ENCODE measurements around the gene SGO2.
"Not testable (repeated sequence)": the region's sequence is repeated elsewhere in the genome, so short reads cannot be mapped to it uniquely, and the experiment has no call there.

Gene SGO2

GRCh38 chr2:200625958-200626363 is 100.0 kb downstream of the SGO2 start:
- Histone ChIP-seq H3K4ac (ENCODE audit: low read depth, low read length) (no peak overlapping the region), H3K79me2 (ENCODE audit: control insufficient read depth, insufficient read depth, low read length, poor library complexity) (no peaks in the 10 kb centered on the region), H3K18ac (ENCODE audit: low read length) (no peak overlapping the region), H3K36me3 (ENCODE audit: control insufficient read depth in 1 of 2, insufficient read depth in 2 of 2, low read length in 2 of 2) (no peaks in the 10 kb centered on the region), H3K4me1 (ENCODE audit: control insufficient read depth in 1 of 2, insufficient read depth in 2 of 2, low read length in 2 of 2) (peaks cover 2 to 7% of the 10 kb centered on the region in 2 experiments), H2AK5ac (ENCODE audit: low read length) (no peak overlapping the region), H4K8ac (ENCODE audit: low read depth, low read length) (no peak overlapping the region), H3K9me3 (ENCODE audit: insufficient read depth, low read depth, low read length) (no peaks in the 10 kb centered on the region), H3K4me3 (ENCODE audit: low read depth, low read length) (no peak overlapping the region), H2BK5ac (ENCODE audit: low read depth, low read length, poor library complexity) (no peak overlapping the region), H3K23ac (ENCODE audit: low read length) (no peak overlapping the region), H3K4me2 (ENCODE audit: low read length) (no peak overlapping the region), H2AFZ (ENCODE audit: insufficient read depth, low read length, poor library complexity) (no peak overlapping the region), H2BK12ac (ENCODE audit: low read length) (no peak overlapping the region), H4K91ac (ENCODE audit: low read depth, low read length) (no peak overlapping the region), H3K79me1 (ENCODE audit: low read length) (no peaks in the 10 kb centered on the region), H3K27me3 (ENCODE audit: insufficient read depth, low read length) (no peaks in the 10 kb centered on the region), H4K12ac (ENCODE audit: low read depth, low read length) (no peak overlapping the region), H3K27ac (ENCODE audit: low read depth, low read length) (no peak overlapping the region), H3K14ac (ENCODE audit: low read length) (no peak overlapping the region), H2BK120ac (ENCODE audit: insufficient read depth, low read length, poor library complexity) (no peak overlapping the region), H3K9ac (ENCODE audit: low read length) (no peak overlapping the region)
- DNase-seq = no peak
- WGBS (ENCODE audit: extremely low coverage, insufficient coverage, insufficient read length) = no CpG with 5 or more reads among the region's 2 CpGs

DNA sequence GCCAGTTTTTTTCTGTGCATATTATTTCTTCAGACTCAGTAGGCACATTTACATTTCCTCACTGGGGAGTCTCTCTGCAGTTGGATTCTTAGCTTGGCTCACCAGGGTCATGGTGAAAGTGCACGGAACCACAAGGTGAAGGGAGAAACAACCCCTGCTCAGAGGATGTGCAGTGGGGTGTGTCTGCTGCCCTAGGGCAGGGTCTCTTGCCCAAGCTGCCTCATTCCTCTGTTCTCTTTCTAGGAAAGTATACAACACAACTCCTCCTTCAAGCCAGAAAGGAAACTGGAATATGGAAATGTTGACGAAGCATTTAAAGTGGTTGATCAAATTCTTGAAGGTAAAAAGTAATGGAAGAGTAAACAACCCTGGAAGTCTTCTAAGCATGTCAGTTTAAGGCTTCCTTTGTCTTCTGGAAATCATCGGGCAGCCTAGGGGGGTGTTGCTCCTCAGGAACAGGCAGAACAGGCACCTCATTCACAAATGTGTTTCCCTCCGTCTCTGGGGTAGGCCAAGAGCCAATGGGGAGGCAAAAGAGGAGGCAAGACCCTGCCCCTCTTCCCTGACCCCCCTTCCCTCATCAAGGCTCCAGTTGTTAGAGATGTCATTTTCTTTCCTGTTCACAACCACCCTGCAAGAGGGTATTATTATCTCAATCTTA is 101.2 kb downstream of the SGO2 start:
- Histone ChIP-seq H4K91ac (ENCODE audit: low read depth, low read length) (no peak overlapping the region), H3K4me2 (ENCODE audit: low read length) (no peak overlapping the region), H4K12ac (ENCODE audit: low read depth, low read length) (no peak overlapping the region), H3K79me1 (ENCODE audit: low read length) (no peaks in the 10 kb centered on the region), H3K4me1 (ENCODE audit: control insufficient read depth in 1 of 2, insufficient read depth in 2 of 2, low read length in 2 of 2) (peaks cover 2 to 7% of the 10 kb centered on the region in 2 experiments), H3K4ac (ENCODE audit: low read depth, low read length) (no peak overlapping the region), H3K9ac (ENCODE audit: low read length) (no peak overlapping the region), H2BK120ac (ENCODE audit: insufficient read depth, low read length, poor library complexity) (no peak overlapping the region), H3K27me3 (ENCODE audit: insufficient read depth, low read length) (no peaks in the 10 kb centered on the region), H2BK12ac (ENCODE audit: low read length) (no peak overlapping the region), H2AK5ac (ENCODE audit: low read length) (no peak overlapping the region), H3K79me2 (ENCODE audit: control insufficient read depth, insufficient read depth, low read length, poor library complexity) (no peaks in the 10 kb centered on the region), H3K36me3 (ENCODE audit: control insufficient read depth in 1 of 2, insufficient read depth in 2 of 2, low read length in 2 of 2) (no peaks in the 10 kb centered on the region), H3K14ac (ENCODE audit: low read length) (no peak overlapping the region), H3K9me3 (ENCODE audit: insufficient read depth, low read depth, low read length) (no peaks in the 10 kb centered on the region), H3K23ac (ENCODE audit: low read length) (no peak overlapping the region), H3K18ac (ENCODE audit: low read length) (no peak overlapping the region), H2BK5ac (ENCODE audit: low read depth, low read length, poor library complexity) (no peak overlapping the region), H2AFZ (ENCODE audit: insufficient read depth, low read length, poor library complexity) (no peak overlapping the region), H4K8ac (ENCODE audit: low read depth, low read length) (no peak overlapping the region), H3K4me3 (ENCODE audit: low read depth, low read length) (no peak overlapping the region), H3K27ac (ENCODE audit: low read depth, low read length) (no peak overlapping the region)
- WGBS (ENCODE audit: extremely low coverage, insufficient coverage, insufficient read length) = no CpG with 5 or more reads among the region's 4 CpGs
- no peak for DNase-seq

GRCh38 chr2:200628461-200628860 is 102.5 kb downstream of the SGO2 start:
- not testable (repeated sequence) for H3K4me3 ChIP-seq (ENCODE audit: low read depth, low read length); H2AK5ac ChIP-seq (ENCODE audit: low read length); H3K9ac ChIP-seq (ENCODE audit: low read length); H3K4me2 ChIP-seq (ENCODE audit: low read length); H3K79me1 ChIP-seq (ENCODE audit: low read length); H3K18ac ChIP-seq (ENCODE audit: low read length); H2BK5ac ChIP-seq (ENCODE audit: low read depth, low read length, poor library complexity); H2BK12ac ChIP-seq (ENCODE audit: low read length); H4K8ac ChIP-seq (ENCODE audit: low read depth, low read length); H3K4ac ChIP-seq (ENCODE audit: low read depth, low read length); H3K36me3 ChIP-seq (ENCODE audit: control insufficient read depth in 1 of 2, insufficient read depth in 2 of 2, low read length in 2 of 2); H4K12ac ChIP-seq (ENCODE audit: low read depth, low read length); H4K91ac ChIP-seq (ENCODE audit: low read depth, low read length); H3K4me1 ChIP-seq (ENCODE audit: control insufficient read depth in 1 of 2, insufficient read depth in 2 of 2, low read length in 2 of 2); H2BK120ac ChIP-seq (ENCODE audit: insufficient read depth, low read length, poor library complexity); H3K9me3 ChIP-seq (ENCODE audit: insufficient read depth, low read depth, low read length); H3K27ac ChIP-seq (ENCODE audit: low read depth, low read length); H3K23ac ChIP-seq (ENCODE audit: low read length); H3K79me2 ChIP-seq (ENCODE audit: control insufficient read depth, insufficient read depth, low read length, poor library complexity); H2AFZ ChIP-seq (ENCODE audit: insufficient read depth, low read length, poor library complexity); H3K14ac ChIP-seq (ENCODE audit: low read length); DNase-seq; H3K27me3 ChIP-seq (ENCODE audit: insufficient read depth, low read length)
- no CpG with 5 or more reads among the region's 4 CpGs for WGBS (ENCODE audit: extremely low coverage, insufficient coverage, insufficient read length)

DNA sequence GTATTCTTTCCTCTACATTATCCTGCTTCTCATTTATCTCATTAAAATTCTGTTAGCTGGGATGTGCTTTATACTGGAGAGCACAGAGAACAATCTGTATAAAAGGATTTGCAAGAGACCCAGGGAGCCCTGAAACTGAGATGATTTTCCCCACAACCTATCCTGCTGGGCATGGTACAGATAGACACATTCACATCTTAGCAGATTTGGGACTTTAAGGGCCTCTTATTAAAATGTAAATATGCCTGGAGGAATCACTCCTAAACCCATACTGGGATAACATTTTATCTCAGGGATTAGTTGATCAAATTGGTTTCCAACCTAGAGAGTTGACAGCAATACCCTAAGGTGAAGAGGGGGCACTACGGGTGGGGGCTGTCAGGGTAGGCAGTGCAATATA is 105.3 kb downstream of the SGO2 start:
- Histone ChIP-seq H2BK12ac (ENCODE audit: low read length) (no peak overlapping the region), H3K36me3 (ENCODE audit: control insufficient read depth in 1 of 2, insufficient read depth in 2 of 2, low read length in 2 of 2) (no peaks in the 10 kb centered on the region), H2BK120ac (ENCODE audit: insufficient read depth, low read length, poor library complexity) (no peak overlapping the region), H4K91ac (ENCODE audit: low read depth, low read length) (no peak overlapping the region), H2BK5ac (ENCODE audit: low read depth, low read length, poor library complexity) (no peak overlapping the region), H2AFZ (ENCODE audit: insufficient read depth, low read length, poor library complexity) (no peak overlapping the region), H3K9ac (ENCODE audit: low read length) (no peak overlapping the region), H3K27me3 (ENCODE audit: insufficient read depth, low read length) (no peaks in the 10 kb centered on the region), H3K4me1 (ENCODE audit: control insufficient read depth in 1 of 2, insufficient read depth in 2 of 2, low read length in 2 of 2) (peaks cover 2 to 7% of the 10 kb centered on the region in 2 experiments), H3K4me3 (ENCODE audit: low read depth, low read length) (no peak overlapping the region), H3K23ac (ENCODE audit: low read length) (no peak overlapping the region), H3K4me2 (ENCODE audit: low read length) (no peak overlapping the region), H3K79me1 (ENCODE audit: low read length) (no peaks in the 10 kb centered on the region), H3K14ac (ENCODE audit: low read length) (no peak overlapping the region), H4K12ac (ENCODE audit: low read depth, low read length) (no peak overlapping the region), H3K18ac (ENCODE audit: low read length) (no peak overlapping the region), H3K79me2 (ENCODE audit: control insufficient read depth, insufficient read depth, low read length, poor library complexity) (no peaks in the 10 kb centered on the region), H3K4ac (ENCODE audit: low read depth, low read length) (no peak overlapping the region), H3K9me3 (ENCODE audit: insufficient read depth, low read depth, low read length) (no peaks in the 10 kb centered on the region), H3K27ac (ENCODE audit: low read depth, low read length) (no peak overlapping the region), H2AK5ac (ENCODE audit: low read length) (no peak overlapping the region), H4K8ac (ENCODE audit: low read depth, low read length) (no peak overlapping the region)
- DNase-seq = no peak
- WGBS (ENCODE audit: extremely low coverage, insufficient coverage, insufficient read length) = no CpG with 5 or more reads among the region's 1 CpG

Data from trophoblast cell (in vitro differentiated cells and primary cell).